Psoas muscle (tissue), 8 donors: ENCODE measurements around the gene PLTP. TPM values are rescaled to one million over a fixed set of nuclear protein-coding genes. Genes with fewer than 3 reads are reported as not detected.
"Not testable (repeated sequence)": the region's sequence is repeated elsewhere in the genome, so short reads cannot be mapped to it uniquely, and the experiment has no call there.

Experiments used
- ATAC-seq, 4 donors: fragments of 200-7000 bp; cut with Tn5 transposase; one replicate each; pipeline ENCODE4 v1.9.1; 2020; ENCODE audit warnings: moderate library complexity in 3 of 4, mild to moderate bottlenecking in 2 of 4
- DNase-seq, 2 donors: peaks; one replicate each; pipeline ENCODE4 v3.0.0-alpha.2; 2020
- H3K27ac ChIP-seq: fragments of 200-600 bp; one replicate; pipeline ENCODE4 v1.8.0; 2022
- H3K27me3 ChIP-seq, 3 donors: fragments of 200-600 bp in 1 of 3; one replicate each; pipeline versions ENCODE4 v1.6.1 to v1.8.0; 2013 to 2022; ENCODE audit warnings: low read length in 2 of 3, mild to moderate bottlenecking in 2 of 3, moderate library complexity in 1 of 3; ENCODE audit not compliant: insufficient read depth in 3 of 3
- H3K36me3 ChIP-seq, 2 donors: fragments of 200-600 bp in 1 of 2; one replicate each; pipeline versions ENCODE4 v1.6.1 to v1.8.0; 2013 to 2022; ENCODE audit warnings: low read depth in 1 of 2, mild to moderate bottlenecking in 1 of 2, moderate library complexity in 1 of 2; ENCODE audit not compliant: insufficient read depth in 1 of 2
- H3K4me1 ChIP-seq: fragments of 200-600 bp; one replicate; pipeline ENCODE4 v1.8.0; 2022
- H3K4me3 ChIP-seq: fragments of 200-600 bp; one replicate; pipeline ENCODE4 v1.8.0; 2022; ENCODE audit warnings: mild to moderate bottlenecking
- H3K9me3 ChIP-seq: fragments of 200-600 bp; one replicate; pipeline ENCODE4 v1.8.0; 2022
- CTCF ChIP-seq: fragments of 200-600 bp; IDR thresholded peaks from one replicate; pipeline ENCODE4 v1.8.0; 2022; ENCODE audit warnings: antibody characterized with exemption
- WGBS, 3 donors: extraction: QIAGEN DNeasy Blood & Tissue Kit; methylation state at CpG; one replicate each; pipeline versions ENCODE4 v1.1.6 to v1.1.7; 2013; 5-methylcytosine and 5-hydroxymethylcytosine counted together
- intact Hi-C, 2 donors: fragments of 100-400 bp; cut with DNase I; formaldehyde crosslinking; loops; one replicate each; pipeline versions ENCODE4 v1.11.0 to v1.14.2; 2022
- polyA plus RNA-seq, 3 donors: library from polyadenylated mRNA; stranded (reverse); fragments of 200-250 nt; gene quantifications; one replicate each; pipeline ENCODE4 v1.2.3, GENCODE V29; 2013
- total RNA-seq, 4 donors: library from RNA; stranded (reverse); fragmentation: NEBNext Ultra II Directional in 2 of 4; extraction: Animal tissue kit (Norgen Biotek cat#: 25700) in 2 of 4; gene quantifications; one replicate each; pipeline versions ENCODE4 v1.2.1 to v1.2.4, GENCODE V29; 2021 to 2023
- donor health status: healthy with polysubstance abuse.
- donor health status: DM: no; HTN: no; CAD: no; lungs with moderate emphysema.
- donor health status: Bipolar disorder and iron deficiency.
- donor health status: healthy.
- donor health status: DM: yes; HTN: yes; CAD: no.
- donor health status: DM: no; HTN: no; CAD: no.
- donor health status: DM: no; HTN: no; CAD: no.
- donor health status: DM: yes; HTN: yes; CAD: no.

The PLTP gene
- total and polyA plus RNA-seq, 7 donors: 7.9 to 38.0 (median 19.0) TPM

- peak; percentile 97 to 99 (median 98) for ATAC-seq
- Histone ChIP-seq H3K9me3 (no peaks in the 10 kb centered on the region), H3K27ac (peak within 1 kb of the TSS; percentile 72), H3K36me3 (peaks cover 0 to 56% of the 10 kb centered on the region in 2 donors), H3K4me1 (peaks cover 18% of the 10 kb centered on the region), H3K4me3 (peak within 1 kb of the TSS; percentile 64), H3K27me3 (no peaks in the 10 kb centered on the region)
- WGBS, 3 donors: 0 to 1% (median 0%) methylated on average over 23 of the region's 23 CpGs
- no peak for TF ChIP-seq CTCF
- peak; percentile 99 for DNase-seq
- intact Hi-C loops: loop anchor here in 1 of 2 donors (2.0 kb wide), 1 partner anchor 56 kb away; no protein-coding TSS in a partner anchor
These were observed 30.8 kb downstream of the PLTP start, which contains the start of gene ZSWIM1 for GRCh38 chr20:45880988-45881788. ZSWIM1 (plus strand) TSS chr20:45881227; CDS start chr20:45882593, 1,366 bp downstream.

- DNase-seq (no peak), ATAC-seq (no peak)
- 72 to 79% (median 75%) methylated on average over 13 of the region's 13 CpGs for WGBS, 3 donors
- Histone ChIP-seq H3K4me1 (peaks cover 8% of the 10 kb centered on the region), H3K4me3 (no peak overlapping the region), H3K9me3 (no peaks in the 10 kb centered on the region), H3K36me3 (peaks cover 0 to 40% of the 10 kb centered on the region in 2 donors), H3K27me3 (no peaks in the 10 kb centered on the region), H3K27ac (no peak overlapping the region)
- TF ChIP-seq CTCF: no peak
- intact Hi-C loops: loop anchor here in 1 of 2 donors (5.0 kb wide), 1 partner anchor 36 kb away; no protein-coding TSS in a partner anchor
These were observed 33.7 kb downstream of the PLTP start for GRCh38 chr20:45878076-45878761.

- DNase-seq (no peak), ATAC-seq (no peak)
- intact Hi-C loops: no loop called here
- no peak overlapping the region for H3K27ac ChIP-seq
- 77 to 81% (median 78%) methylated on average over 4 of the region's 4 CpGs for WGBS, 3 donors
- peaks cover 0 to 28% of the 10 kb centered on the region in 2 donors for H3K36me3 ChIP-seq
- H3K4me3 ChIP-seq: no peak overlapping the region
- no peaks in the 10 kb centered on the region for H3K27me3 ChIP-seq
- H3K4me1 ChIP-seq: no peaks in the 10 kb centered on the region
- H3K9me3 ChIP-seq: no peaks in the 10 kb centered on the region
- no peak for TF ChIP-seq CTCF
These were observed 37.4 kb downstream of the PLTP start for GRCh38 chr20:45874576-45874975.

- H3K27ac ChIP-seq, ATAC-seq, H3K9me3 ChIP-seq, H3K4me1 ChIP-seq, intact Hi-C loops, H3K27me3 ChIP-seq, H3K4me3 ChIP-seq, DNase-seq: not testable (repeated sequence)
- peaks cover 0 to 25% of the 10 kb centered on the region in 2 donors for H3K36me3 ChIP-seq
- 89 to 95% (median 91%) methylated on average over 10 of the region's 10 CpGs for WGBS, 3 donors
These were observed 37.9 kb downstream of the PLTP start for GRCh38 chr20:45874104-45874481.
